Retinal pigment epithelial cell (primary cell): ENCODE data around the gene NBEA.
"Not testable (repeated sequence)": the region's sequence is repeated elsewhere in the genome, so short reads cannot be mapped to it uniquely, and the experiment has no call there.

Source experiments
- DNase-seq: peaks from one replicate; pipeline ENCODE4 v3.0.0-alpha.2; 2010; ENCODE audit warnings: low read depth
- H3K4me3 ChIP-seq: 2 replicates; pipeline ENCODE4 v1.5.1; 2011; ENCODE audit warnings: mild to moderate bottlenecking, low read length, control low read depth, moderate library complexity
- CTCF ChIP-seq: conservative IDR thresholded peaks from 2 replicates; pipeline ENCODE4 v1.5.1; 2011; ENCODE audit warnings: low read depth, low read length, control low read depth, inconsistent platforms

The NBEA gene

GRCh38 chr13:35392768-35393167 is 450.7 kb downstream of the NBEA start:
- TF ChIP-seq CTCF = no peak

GRCh38 chr13:35393886-35394285 is 451.8 kb downstream of the NBEA start:
- TF ChIP-seq CTCF = no peak
- DNase-seq = no peak
- H3K4me3 ChIP-seq = no peak overlapping the region

More at GRCh38 chr13:35392768-35393167, 450.7 kb downstream of the NBEA start:
- H3K4me3 ChIP-seq = no peak overlapping the region
- DNase-seq = no peak

GRCh38 chr13:35408285-35408684 is 466.2 kb downstream of the NBEA start:
- not testable (repeated sequence) for DNase-seq, H3K4me3 ChIP-seq

GRCh38 chr13:35411059-35411744 is 469.1 kb downstream of the NBEA start:
- DNase-seq = no peak
- no peak for TF ChIP-seq CTCF
- no peak overlapping the region for H3K4me3 ChIP-seq

GRCh38 chr13:35448465-35448864 is 506.4 kb downstream of the NBEA start:
- no peak for TF ChIP-seq CTCF
- no peak overlapping the region for H3K4me3 ChIP-seq
- DNase-seq = no peak

- no peak overlapping the region for H3K4me3 ChIP-seq
- no peak for TF ChIP-seq CTCF
- DNase-seq = no peak
Measured at GRCh38 chr13:35449821-35450220, 507.8 kb downstream of the NBEA start.

GRCh38 chr13:35455022-35455421 is 513.0 kb downstream of the NBEA start:
- no peak for DNase-seq
- TF ChIP-seq CTCF = no peak
- no peak overlapping the region for H3K4me3 ChIP-seq

- H3K4me3 ChIP-seq = no peak overlapping the region
- DNase-seq = no peak
- no peak for TF ChIP-seq CTCF
Measured at GRCh38 chr13:35457258-35457657, 515.2 kb downstream of the NBEA start.
